GM12865 (cell line): Measurements from ENCODE around the gene PTPRM.

Source experiments
- DNase-seq: peaks from one replicate; pipeline ENCODE4 v3.0.0; 2010; ENCODE audit warnings: low read depth
- H3K4me3 ChIP-seq: 2 replicates; pipeline ENCODE4 v1.5.1; 2011; ENCODE audit warnings: mild to moderate bottlenecking, low read depth, low read length, control low read depth
- CTCF ChIP-seq: IDR thresholded peaks from 2 replicates; pipeline ENCODE4 v1.5.1; 2011; ENCODE audit warnings: low read length, control low read depth, low read depth, inconsistent platforms; ENCODE audit not compliant: insufficient read depth; ENCODE audit errors: missing control alignments

Gene PTPRM

DNA sequence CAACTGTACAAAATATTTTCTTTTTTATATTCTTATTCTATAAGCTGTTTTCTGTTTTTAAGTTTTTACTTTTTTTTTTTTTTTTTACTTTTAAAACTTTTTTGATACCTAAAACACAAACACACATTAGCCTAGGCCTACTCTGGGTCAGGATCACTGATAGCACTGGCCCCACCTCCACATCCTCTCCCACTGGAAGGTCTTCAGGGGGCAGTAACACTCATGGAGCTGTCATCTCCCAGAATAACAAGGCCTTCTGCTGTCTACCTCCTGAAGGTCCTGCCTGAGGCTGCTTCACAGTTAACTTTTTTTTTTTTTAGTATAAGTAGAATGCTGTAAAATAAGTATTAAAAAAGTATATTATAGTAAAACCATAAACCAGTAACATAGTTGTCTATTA lies 415.1 kb downstream of the PTPRM start:
- no peak overlapping the region for H3K4me3 ChIP-seq
- no peak for DNase-seq
- no peak for TF ChIP-seq CTCF

GRCh38 chr18:7987284-7987976 lies 420.3 kb downstream of the PTPRM start:
- no peak overlapping the region for H3K4me3 ChIP-seq
- TF ChIP-seq CTCF: no peak
- DNase-seq: no peak

GRCh38 chr18:7990670-7991069 lies 423.6 kb downstream of the PTPRM start:
- H3K4me3 ChIP-seq: no peak overlapping the region
- no peak for DNase-seq
- no peak for TF ChIP-seq CTCF

- DNase-seq: no peak
- H3K4me3 ChIP-seq: no peak overlapping the region
- no peak for TF ChIP-seq CTCF
Measured at GRCh38 chr18:8001711-8002301, 434.7 kb downstream of the PTPRM start.

DNA sequence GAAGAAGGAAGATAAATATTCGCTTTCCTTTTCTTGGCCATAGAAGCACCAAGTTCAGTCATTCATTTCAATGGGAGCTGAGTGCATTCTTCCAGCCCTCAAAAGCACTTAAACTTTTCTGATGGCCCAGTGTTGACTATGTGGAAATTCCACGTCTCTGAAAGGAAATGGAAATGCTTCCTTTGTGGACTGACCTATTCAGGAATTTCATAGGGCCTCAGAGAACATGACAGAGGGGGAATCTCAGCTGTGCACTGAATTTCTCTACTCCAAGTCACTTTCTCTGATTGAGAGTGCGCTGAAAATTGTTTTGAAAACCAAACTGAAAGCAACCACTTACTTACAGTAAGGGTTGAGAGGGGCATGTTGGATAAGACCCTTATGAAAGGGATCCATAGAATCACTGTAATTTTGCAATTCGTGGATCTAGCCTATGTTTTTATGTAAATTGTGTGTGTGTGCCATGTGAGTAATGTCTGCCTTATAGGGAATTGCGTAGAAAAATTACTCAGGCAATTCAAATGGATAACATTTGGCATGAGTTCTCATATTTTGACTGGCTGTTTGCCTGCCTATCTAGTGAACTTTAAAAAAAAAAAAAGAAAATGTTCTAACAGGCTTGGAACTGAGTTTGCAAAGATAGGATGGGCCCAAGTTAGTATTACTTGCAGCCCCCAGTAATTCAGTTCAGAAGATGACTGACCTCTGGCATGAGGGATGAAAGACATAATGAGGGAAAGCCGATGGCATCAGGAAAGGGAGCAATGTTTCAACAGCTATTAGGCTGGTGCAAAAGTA lies 437.0 kb downstream of the PTPRM start:
- no peak for TF ChIP-seq CTCF
- H3K4me3 ChIP-seq: no peak overlapping the region
- no peak for DNase-seq

- DNase-seq: no peak
- no peak for TF ChIP-seq CTCF
- no peak overlapping the region for H3K4me3 ChIP-seq
Measured at GRCh38 chr18:8004792-8005191, 437.7 kb downstream of the PTPRM start.
